Brain microvascular endothelial cell (primary cell): Measurements from ENCODE around the gene MIB2.
"Not testable (repeated sequence)": the region's sequence is repeated elsewhere in the genome, so short reads cannot be mapped to it uniquely, and the experiment has no call there.

Source experiments
- DNase-seq: peaks from one replicate; pipeline ENCODE4 v3.0.0-alpha.2; 2020
- H3K27ac ChIP-seq: fragments of 250-450 bp; sonication (Bioruptor Pico); 2 replicates; pipeline ENCODE4 v1.5.1; 2020; ENCODE audit warnings: mild to moderate bottlenecking, moderate library complexity
- H3K27me3 ChIP-seq: fragments of 250-450 bp; sonication (Bioruptor Pico); replicated peaks from 2 replicates; pipeline ENCODE4 v1.5.1; 2020; ENCODE audit warnings: mild to moderate bottlenecking
- H3K36me3 ChIP-seq: fragments of 250-450 bp; sonication (Bioruptor Pico); replicated peaks from 2 replicates; pipeline ENCODE4 v1.5.1; 2020; ENCODE audit warnings: mild to moderate bottlenecking
- H3K4me3 ChIP-seq: 2 replicates; pipeline ENCODE4 v1.5.1; 2011; ENCODE audit warnings: low read depth, mild to moderate bottlenecking, control low read depth, low read length, moderate library complexity
- CTCF ChIP-seq: IDR thresholded peaks from 2 replicates; pipeline ENCODE4 v1.5.1; 2011; ENCODE audit warnings: low read depth, mild to moderate bottlenecking, moderate library complexity, low read length, control low read depth, inconsistent platforms; ENCODE audit errors: missing control alignments
- in situ Hi-C: cut with HindIII; loops from 2 replicates; pipeline ENCODE4 v1.10.0; 2017; ENCODE audit warnings: low sequenced_read_pairs, low pct_ligation_motif_present

MIB2 gene

GRCh38 chr1:1666526-1666925, 51.2 kb downstream of the MIB2 start:
- H3K27me3 ChIP-seq: no peaks in the 10 kb centered on the region
- DNase-seq: no peak
- TF ChIP-seq CTCF: no peak
- H3K27ac ChIP-seq: no peak overlapping the region
- in situ Hi-C loops: no loop called here
- no peak overlapping the region for H3K4me3 ChIP-seq
- peaks cover 38% of the 10 kb centered on the region for H3K36me3 ChIP-seq

DNA sequence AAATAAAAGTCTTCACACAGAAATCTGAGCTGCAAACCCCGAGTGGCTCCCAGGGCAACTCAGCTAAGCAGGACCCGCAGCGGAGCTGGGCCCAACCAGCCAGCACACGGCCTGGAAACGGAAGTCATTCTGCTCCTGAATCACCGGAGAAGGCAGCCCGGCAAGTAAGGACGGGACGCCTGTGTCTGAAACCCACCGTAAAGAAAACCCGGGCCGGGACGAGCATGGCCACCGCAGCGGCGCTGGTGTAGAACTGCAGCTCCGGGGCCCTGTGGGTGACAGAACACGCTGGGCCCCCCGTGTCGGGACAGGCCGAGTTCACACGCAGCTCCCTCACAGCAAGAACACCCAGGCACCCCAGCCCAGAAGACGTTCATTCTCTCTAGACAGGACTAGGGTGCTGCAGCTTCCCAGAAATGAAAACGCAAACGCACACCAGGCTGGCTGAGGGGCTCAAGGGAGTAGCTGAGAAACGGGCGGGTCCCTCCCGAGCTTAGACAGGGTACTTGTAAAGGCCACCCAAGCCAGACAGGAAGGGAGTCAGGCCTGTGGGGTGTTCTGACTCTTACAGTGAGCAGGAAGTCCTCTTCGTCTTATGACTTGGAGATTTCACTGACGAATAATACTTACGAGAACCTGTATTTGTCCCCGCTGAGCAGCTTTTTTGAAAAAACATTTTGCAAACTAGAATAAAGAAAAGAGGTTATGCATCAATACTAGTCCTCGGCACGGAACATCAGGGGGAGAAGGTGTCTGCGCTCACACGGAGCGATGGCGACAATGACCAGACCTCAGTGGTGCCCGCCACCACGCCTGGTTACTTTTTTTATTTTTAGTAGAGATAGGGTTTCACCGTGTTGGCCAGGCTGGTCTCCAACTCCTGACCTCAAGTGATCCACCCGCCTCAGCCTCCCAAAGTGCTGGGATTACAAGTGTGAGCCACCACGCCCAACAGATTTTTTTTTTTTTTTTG, 54.5 kb downstream of the MIB2 start:
- no peak for DNase-seq
- in situ Hi-C loops: no loop called here
- Histone ChIP-seq H3K27me3 (no peaks in the 10 kb centered on the region), H3K27ac (no peak overlapping the region), H3K36me3 (peaks cover 51% of the 10 kb centered on the region), H3K4me3 (no peak overlapping the region)
- TF ChIP-seq CTCF: no peak

- in situ Hi-C loops: no loop called here
Measured at GRCh38 chr1:1670866-1671265, 55.6 kb downstream of the MIB2 start.

DNA sequence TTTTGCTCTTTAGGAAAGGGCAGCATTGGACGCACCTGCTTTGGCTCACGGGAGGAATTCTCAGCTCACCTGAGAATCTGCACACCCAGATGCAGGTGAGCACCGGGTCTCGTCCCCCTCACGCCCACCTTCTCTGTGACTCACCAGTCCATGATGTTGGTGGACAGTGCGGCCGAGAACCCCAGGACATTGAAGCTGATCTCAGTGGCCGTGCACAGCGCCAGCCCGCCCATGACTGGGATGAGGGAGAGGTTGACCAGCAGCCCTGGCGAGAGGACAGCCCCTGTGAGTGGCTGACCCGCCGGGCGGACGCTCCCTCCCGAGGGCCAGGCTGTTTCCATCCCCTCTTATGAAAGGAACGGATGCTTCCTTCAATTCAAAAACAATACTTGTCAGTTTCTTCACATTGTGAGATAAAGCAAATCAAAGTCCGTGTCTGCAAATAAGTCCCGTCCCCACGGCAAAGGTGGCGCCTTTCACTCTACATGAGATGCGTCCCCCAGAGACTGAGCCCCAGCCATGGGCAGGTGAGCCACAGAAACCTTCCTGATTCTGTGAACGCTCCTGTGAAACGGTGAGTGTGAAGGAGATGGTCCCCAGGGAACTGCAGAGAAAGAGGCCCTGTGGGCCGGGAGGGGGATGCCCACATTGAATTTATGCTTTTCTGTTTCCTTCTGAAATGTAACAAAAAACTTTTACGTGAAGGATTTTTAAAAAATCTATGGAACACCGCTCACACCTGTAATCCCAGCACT, 56.2 kb downstream of the MIB2 start:
- Histone ChIP-seq H3K27me3 (no peaks in the 10 kb centered on the region), H3K4me3 (no peak overlapping the region), H3K27ac (no peak overlapping the region), H3K36me3 (peaks cover 35% of the 10 kb centered on the region)
- DNase-seq: no peak
- TF ChIP-seq CTCF: no peak
- in situ Hi-C loops: no loop called here

More at GRCh38 chr1:1670866-1671265, 55.6 kb downstream of the MIB2 start:
- TF ChIP-seq CTCF: no peak
- Histone ChIP-seq H3K36me3 (peaks cover 40% of the 10 kb centered on the region), H3K27me3 (no peaks in the 10 kb centered on the region), H3K27ac (no peak overlapping the region), H3K4me3 (no peak overlapping the region)
- no peak for DNase-seq

DNA sequence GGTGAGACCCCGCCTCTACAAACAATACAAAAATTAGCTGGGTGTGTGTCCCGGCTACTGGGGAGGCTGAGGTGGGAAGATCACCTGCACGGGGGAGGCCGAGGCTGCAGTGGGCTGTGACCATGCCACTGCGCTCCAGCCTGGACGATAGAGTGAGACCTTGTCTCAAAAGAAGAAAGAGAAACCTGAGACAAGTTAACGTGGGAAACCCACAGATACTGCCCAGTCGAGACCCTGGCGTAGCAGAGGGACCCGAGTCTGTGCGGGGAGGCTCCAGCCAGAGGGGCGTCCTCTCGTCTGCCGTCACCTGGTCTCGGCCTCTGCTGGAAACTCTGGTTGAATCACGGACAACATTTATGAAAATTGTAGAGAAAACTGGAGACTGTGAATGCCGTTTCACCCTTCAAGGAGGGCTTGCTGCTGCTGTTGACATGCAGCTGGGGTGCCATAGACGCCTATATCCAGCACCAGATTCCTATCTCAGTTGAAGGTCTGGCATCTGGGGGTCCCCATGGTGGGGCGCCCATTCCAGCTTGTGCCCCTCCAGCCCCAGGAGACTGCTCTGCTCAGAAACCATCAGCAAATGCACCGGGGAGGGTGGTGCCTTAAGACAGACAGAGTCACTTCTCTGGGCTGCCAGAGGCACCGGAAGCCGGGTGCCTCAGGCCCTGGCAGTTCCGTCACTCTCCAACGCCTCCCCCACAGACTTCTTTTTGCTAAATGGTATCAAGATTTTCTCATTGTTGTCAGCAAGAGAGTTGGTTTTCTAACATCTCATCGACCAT, 57.1 kb downstream of the MIB2 start:
- in situ Hi-C loops: no loop called here
- peaks cover 33% of the 10 kb centered on the region for H3K36me3 ChIP-seq

GRCh38 chr1:1674806-1675205, 59.5 kb downstream of the MIB2 start:
- DNase-seq, H3K4me3 ChIP-seq, H3K27ac ChIP-seq, H3K27me3 ChIP-seq, in situ Hi-C loops: not testable (repeated sequence)
- H3K36me3 ChIP-seq: peaks cover 28% of the 10 kb centered on the region

More for the DNA sequence above, 57.1 kb downstream of the MIB2 start:
- H3K27me3 ChIP-seq: no peaks in the 10 kb centered on the region
- no peak for TF ChIP-seq CTCF
- H3K27ac ChIP-seq: no peak overlapping the region
- H3K4me3 ChIP-seq: no peak overlapping the region
- DNase-seq: no peak

GRCh38 chr1:1675218-1675617, 59.9 kb downstream of the MIB2 start:
- in situ Hi-C loops, H3K27me3 ChIP-seq, H3K4me3 ChIP-seq, H3K27ac ChIP-seq, DNase-seq: not testable (repeated sequence)
- peaks cover 25% of the 10 kb centered on the region for H3K36me3 ChIP-seq

DNA sequence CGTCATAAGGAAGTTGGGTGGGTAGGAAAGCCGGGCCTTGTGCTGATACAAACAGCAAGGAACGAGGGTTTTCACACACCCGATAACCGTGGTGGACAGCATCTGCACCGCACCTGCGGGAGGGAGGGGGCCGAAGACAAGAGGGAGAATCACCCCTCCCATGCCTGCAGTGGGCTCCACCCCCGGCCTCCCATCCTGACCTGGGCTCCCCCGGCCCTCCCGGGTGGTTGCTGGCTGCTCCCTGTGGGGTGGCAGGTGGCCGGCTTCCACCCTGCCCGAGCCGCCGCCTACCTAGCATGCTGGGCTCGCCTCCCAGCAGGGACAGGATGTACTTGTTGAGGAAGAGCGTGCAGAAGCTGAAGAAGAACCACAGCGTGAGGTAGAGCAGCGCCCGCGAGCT, 60.8 kb downstream of the MIB2 start:
- H3K27me3 ChIP-seq, H3K4me3 ChIP-seq, DNase-seq, in situ Hi-C loops, H3K27ac ChIP-seq: not testable (repeated sequence)
- H3K36me3 ChIP-seq: peaks cover 18% of the 10 kb centered on the region
